ENCODE data around the gene FHOD1.

FHOD1 gene

GRCh38 chr16:67230809-67231660 is 16.2 kb downstream of the FHOD1 start:
- DNase-seq = no peak

- DNase-seq = no peak
Measured at GRCh38 chr16:67229906-67230808, 17.1 kb downstream of the FHOD1 start.

GRCh38 chr16:67228905-67229304 is 18.4 kb downstream of the FHOD1 start:
- DNase-seq = no peak

GRCh38 chr16:67228034-67228785 is 19.1 kb downstream of the FHOD1 start:
- DNase-seq = no peak

GRCh38 chr16:67227567-67227921 is 19.7 kb downstream of the FHOD1 start:
- DNase-seq = no peak

GRCh38 chr16:67226804-67227566 is 20.3 kb downstream of the FHOD1 start, which contains the start of gene TMEM208:
TMEM208 (plus strand) TSS chr16:67227130; CDS start chr16:67227219, 89 bp downstream.
- peak; percentile 92 to 95 for DNase-seq

- DNase-seq = no peak
Measured at GRCh38 chr16:67226295-67226803, 20.9 kb downstream of the FHOD1 start.

GRCh38 chr16:67223992-67224391 is 23.3 kb downstream of the FHOD1 start:
- DNase-seq = no peak

- DNase-seq = no peak
Measured at GRCh38 chr16:67216612-67217490, 30.4 kb downstream of the FHOD1 start.

GRCh38 chr16:67215706-67216105 is 31.6 kb downstream of the FHOD1 start:
- DNase-seq = no peak

- no peak for DNase-seq
Measured at GRCh38 chr16:67213197-67214019, 33.9 kb downstream of the FHOD1 start.

- no peak for DNase-seq
Measured at GRCh38 chr16:67212766-67213165, 34.5 kb downstream of the FHOD1 start.

GRCh38 chr16:67211674-67212073 is 35.6 kb downstream of the FHOD1 start:
- DNase-seq = no peak

GRCh38 chr16:67210069-67210937 is 37.0 kb downstream of the FHOD1 start:
- DNase-seq = no peak

- DNase-seq = no peak
Measured at GRCh38 chr16:67209565-67209964, 37.7 kb downstream of the FHOD1 start.

- DNase-seq = no peak
Measured at GRCh38 chr16:67208154-67208896, 39.0 kb downstream of the FHOD1 start.

GRCh38 chr16:67207249-67208091 is 39.8 kb downstream of the FHOD1 start:
- no peak for DNase-seq

Data from NCI-H2081 (cell line).